ENCODE data around the gene CNTN3.

CNTN3 gene

GRCh38 chr3:74603292-74603691 is 11.2 kb downstream of the CNTN3 start:
- TF ChIP-seq, protein P1, sequence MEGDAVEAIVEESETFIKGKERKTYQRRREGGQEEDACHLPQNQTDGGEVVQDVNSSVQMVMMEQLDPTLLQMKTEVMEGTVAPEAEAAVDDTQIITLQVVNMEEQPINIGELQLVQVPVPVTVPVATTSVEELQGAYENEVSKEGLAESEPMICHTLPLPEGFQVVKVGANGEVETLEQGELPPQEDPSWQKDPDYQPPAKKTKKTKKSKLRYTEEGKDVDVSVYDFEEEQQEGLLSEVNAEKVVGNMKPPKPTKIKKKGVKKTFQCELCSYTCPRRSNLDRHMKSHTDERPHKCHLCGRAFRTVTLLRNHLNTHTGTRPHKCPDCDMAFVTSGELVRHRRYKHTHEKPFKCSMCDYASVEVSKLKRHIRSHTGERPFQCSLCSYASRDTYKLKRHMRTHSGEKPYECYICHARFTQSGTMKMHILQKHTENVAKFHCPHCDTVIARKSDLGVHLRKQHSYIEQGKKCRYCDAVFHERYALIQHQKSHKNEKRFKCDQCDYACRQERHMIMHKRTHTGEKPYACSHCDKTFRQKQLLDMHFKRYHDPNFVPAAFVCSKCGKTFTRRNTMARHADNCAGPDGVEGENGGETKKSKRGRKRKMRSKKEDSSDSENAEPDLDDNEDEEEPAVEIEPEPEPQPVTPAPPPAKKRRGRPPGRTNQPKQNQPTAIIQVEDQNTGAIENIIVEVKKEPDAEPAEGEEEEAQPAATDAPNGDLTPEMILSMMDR (IDR thresholded peaks at IDR 0.05; ENCODE audit: low read depth, low read length, missing control alignments) = no peak
- no peak overlapping the region for H3K4me3 ChIP-seq (replicated peaks; ENCODE audit: low read depth, low read length)
- DNase-seq (ENCODE audit: extremely low read depth, low read depth) = no peak

DNA sequence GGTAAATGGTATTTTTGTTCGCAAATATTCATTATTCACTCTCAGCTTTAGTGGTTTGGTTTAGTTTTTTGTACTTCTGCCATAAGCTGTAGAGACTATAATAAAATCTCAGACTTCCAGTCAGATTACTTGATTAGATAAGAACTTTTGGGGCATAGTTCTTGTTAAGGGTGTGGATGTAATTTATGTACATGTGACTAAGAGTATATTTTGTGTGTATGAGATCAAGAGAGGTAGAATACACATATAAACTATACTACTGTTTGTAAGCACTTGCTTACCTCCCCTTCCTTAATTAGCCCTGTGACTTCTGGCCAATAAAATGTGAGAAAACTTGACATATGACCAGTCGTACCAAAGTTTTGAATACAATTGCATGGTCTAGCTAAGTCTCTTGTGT is 12.0 kb downstream of the CNTN3 start:
- no peak overlapping the region for H3K4me3 ChIP-seq (replicated peaks; ENCODE audit: low read depth, low read length)
- no peak for DNase-seq (ENCODE audit: extremely low read depth, low read depth)
- TF ChIP-seq, protein P1 (IDR thresholded peaks at IDR 0.05; ENCODE audit: low read depth, low read length, missing control alignments) = no peak

DNA sequence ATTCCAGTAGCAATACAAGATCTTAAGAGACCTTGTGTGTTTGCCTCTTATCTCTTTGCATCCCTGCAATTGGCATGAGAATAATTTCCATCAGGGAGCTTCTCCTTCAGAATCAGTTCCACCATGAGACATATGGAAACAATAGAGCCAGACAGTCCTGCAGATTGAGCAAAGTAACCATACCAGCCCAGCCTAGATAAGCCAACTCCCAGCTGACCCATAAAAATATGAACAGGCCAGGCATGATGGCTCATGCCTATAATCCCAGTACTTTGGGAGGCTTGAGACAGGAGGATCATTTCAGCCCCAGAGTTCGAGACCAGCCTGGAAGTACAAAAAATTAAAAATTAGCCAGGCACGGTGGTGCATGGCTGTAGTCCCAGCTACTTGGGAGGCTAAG is 12.7 kb downstream of the CNTN3 start:
- TF ChIP-seq, protein P1 (IDR thresholded peaks at IDR 0.05; ENCODE audit: low read depth, low read length, missing control alignments) = no peak
- no peak for DNase-seq (ENCODE audit: extremely low read depth, low read depth)
- no peak overlapping the region for H3K4me3 ChIP-seq (replicated peaks; ENCODE audit: low read depth, low read length)

GRCh38 chr3:74599564-74599963 is 14.9 kb downstream of the CNTN3 start:
- DNase-seq (ENCODE audit: extremely low read depth, low read depth) = no peak

GRCh38 chr3:74593152-74593551 is 21.3 kb downstream of the CNTN3 start:
- no peak for DNase-seq (ENCODE audit: extremely low read depth, low read depth)
- TF ChIP-seq, protein P1 (IDR thresholded peaks at IDR 0.05; ENCODE audit: low read depth, low read length, missing control alignments) = no peak
- H3K4me3 ChIP-seq (replicated peaks; ENCODE audit: low read depth, low read length) = no peak overlapping the region

More at GRCh38 chr3:74599564-74599963, 14.9 kb downstream of the CNTN3 start:
- TF ChIP-seq, protein P1 (IDR thresholded peaks at IDR 0.05; ENCODE audit: low read depth, low read length, missing control alignments) = no peak
- no peak overlapping the region for H3K4me3 ChIP-seq (replicated peaks; ENCODE audit: low read depth, low read length)

GRCh38 chr3:74592359-74592758 is 22.1 kb downstream of the CNTN3 start:
- TF ChIP-seq, protein P1 (IDR thresholded peaks at IDR 0.05; ENCODE audit: low read depth, low read length, missing control alignments) = no peak
- H3K4me3 ChIP-seq (replicated peaks; ENCODE audit: low read depth, low read length) = no peak overlapping the region
- DNase-seq (ENCODE audit: extremely low read depth, low read depth) = no peak

GRCh38 chr3:74591946-74592345 is 22.5 kb downstream of the CNTN3 start:
- TF ChIP-seq, protein P1 (IDR thresholded peaks at IDR 0.05; ENCODE audit: low read depth, low read length, missing control alignments) = no peak
- no peak for DNase-seq (ENCODE audit: extremely low read depth, low read depth)
- no peak overlapping the region for H3K4me3 ChIP-seq (replicated peaks; ENCODE audit: low read depth, low read length)
